GM19240 (cell line): ENCODE data around the gene ANAPC4.

Experiments
- DNase-seq: peaks from one replicate; pipeline ENCODE4 v3.0.0; 2011; ENCODE audit warnings: low spot score; ENCODE audit not compliant: insufficient read length

ANAPC4 gene

GRCh38 chr4:25433966-25434827 lies 57.1 kb downstream of the ANAPC4 start:
- no peak for DNase-seq

- no peak for DNase-seq
Observed at GRCh38 chr4:25437926-25438325, 60.9 kb downstream of the ANAPC4 start.

GRCh38 chr4:25439918-25440477 lies 62.9 kb downstream of the ANAPC4 start:
- DNase-seq: peak; percentile 66

- DNase-seq: no peak
Observed at GRCh38 chr4:25440478-25441030, 63.5 kb downstream of the ANAPC4 start.

GRCh38 chr4:25441519-25442117 lies 64.6 kb downstream of the ANAPC4 start:
- no peak for DNase-seq

GRCh38 chr4:25442863-25443307 lies 65.8 kb downstream of the ANAPC4 start:
- no peak for DNase-seq

GRCh38 chr4:25443851-25444250 lies 66.8 kb downstream of the ANAPC4 start:
- DNase-seq: no peak

GRCh38 chr4:25446611-25447010 lies 69.5 kb downstream of the ANAPC4 start:
- DNase-seq: no peak

GRCh38 chr4:25448379-25449109 lies 71.5 kb downstream of the ANAPC4 start:
- no peak for DNase-seq

GRCh38 chr4:25449270-25449669 lies 72.2 kb downstream of the ANAPC4 start:
- DNase-seq: no peak

GRCh38 chr4:25449688-25450087 lies 72.6 kb downstream of the ANAPC4 start:
- DNase-seq: no peak

- no peak for DNase-seq
Observed at GRCh38 chr4:25450491-25450901, 73.4 kb downstream of the ANAPC4 start.

- no peak for DNase-seq
Observed at GRCh38 chr4:25451676-25452075, 74.6 kb downstream of the ANAPC4 start.

- DNase-seq: no peak
Observed at GRCh38 chr4:25452081-25452480, 75.0 kb downstream of the ANAPC4 start.

- DNase-seq: no peak
Observed at GRCh38 chr4:25454476-25454875, 77.4 kb downstream of the ANAPC4 start.

GRCh38 chr4:25457053-25457715 lies 80.1 kb downstream of the ANAPC4 start:
- DNase-seq: no peak

GRCh38 chr4:25466966-25467697 lies 90.1 kb downstream of the ANAPC4 start:
- no peak for DNase-seq

- no peak for DNase-seq
Observed at GRCh38 chr4:25467843-25468242, 90.8 kb downstream of the ANAPC4 start.
